IPS DF 4.7 (cell line): ENCODE data around the gene PRKAG2.
"Not testable (repeated sequence)": the region's sequence is repeated elsewhere in the genome, so short reads cannot be mapped to it uniquely, and the experiment has no call there.

Source experiments
- DNase-seq: peaks from one replicate; pipeline ENCODE4 v3.0.0-alpha.2; 2013; ENCODE audit warnings: low spot score; ENCODE audit errors: extremely low read depth

Gene PRKAG2

DNA sequence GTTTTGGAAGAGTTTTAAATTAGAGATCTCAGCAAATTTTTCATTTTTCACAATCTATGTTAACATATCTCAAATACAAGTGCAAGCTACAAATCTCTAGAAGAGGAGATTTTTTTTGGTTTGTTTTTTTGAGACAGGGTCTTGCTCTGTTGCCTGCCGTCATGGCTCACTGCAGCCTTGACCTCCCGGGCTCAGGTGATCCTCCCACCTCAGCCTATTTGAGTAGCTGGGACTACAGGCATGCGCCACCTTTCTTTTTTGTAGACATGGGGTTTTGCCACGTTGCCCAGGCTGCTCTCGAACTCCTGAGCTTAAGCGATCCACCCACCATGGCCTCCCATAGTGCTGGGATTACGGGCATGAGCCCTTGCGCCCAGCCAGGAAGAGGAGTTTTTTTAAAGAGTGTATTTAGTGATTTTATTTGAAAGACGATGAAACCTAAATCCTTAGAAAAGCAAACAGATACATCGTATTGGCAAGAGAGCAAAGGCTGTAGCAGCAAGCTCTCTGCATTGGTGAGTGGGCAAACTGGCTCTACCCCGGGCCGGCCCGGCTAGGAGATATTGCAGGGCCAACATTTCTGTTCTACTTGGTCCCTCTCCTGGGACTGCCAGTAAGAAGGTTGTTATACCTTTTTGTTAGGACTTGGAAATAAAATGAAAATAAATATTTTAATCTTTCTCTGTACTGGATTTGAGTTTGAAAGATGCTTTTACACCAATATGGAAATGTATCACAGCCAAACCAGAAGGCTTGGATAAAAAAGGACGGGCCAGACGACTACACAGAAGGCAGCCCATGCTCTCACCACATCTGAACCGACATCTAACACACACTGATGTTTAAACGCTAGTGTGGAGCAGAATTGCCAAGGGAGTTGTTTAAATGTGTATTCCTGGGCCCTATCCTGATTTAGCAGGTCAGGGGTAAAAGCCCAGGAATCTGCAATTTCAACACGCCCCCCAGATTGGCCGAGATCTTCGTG is 307.7 kb downstream of the PRKAG2 start:
- DNase-seq: no peak

DNA sequence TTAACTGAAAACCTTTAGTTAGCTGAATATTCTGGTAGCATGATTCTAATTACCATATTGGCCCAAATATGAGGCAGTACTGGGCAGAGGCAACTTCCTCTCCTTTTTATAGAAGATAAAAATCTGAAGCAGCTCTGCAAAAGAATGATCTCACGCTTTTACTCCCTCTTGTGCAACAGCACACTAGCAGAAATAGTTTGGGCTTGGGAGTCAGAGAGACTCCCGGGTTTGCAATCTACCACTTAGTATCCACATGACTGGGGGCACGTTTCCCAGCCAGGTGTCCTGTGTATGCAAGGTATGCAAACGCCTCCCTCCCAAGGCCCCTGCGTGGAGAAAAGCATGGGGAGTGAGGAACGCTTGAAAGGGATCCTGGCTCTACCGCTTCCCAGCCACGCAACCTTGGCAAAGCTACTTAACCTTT is 310.0 kb downstream of the PRKAG2 start:
- DNase-seq: no peak

DNA sequence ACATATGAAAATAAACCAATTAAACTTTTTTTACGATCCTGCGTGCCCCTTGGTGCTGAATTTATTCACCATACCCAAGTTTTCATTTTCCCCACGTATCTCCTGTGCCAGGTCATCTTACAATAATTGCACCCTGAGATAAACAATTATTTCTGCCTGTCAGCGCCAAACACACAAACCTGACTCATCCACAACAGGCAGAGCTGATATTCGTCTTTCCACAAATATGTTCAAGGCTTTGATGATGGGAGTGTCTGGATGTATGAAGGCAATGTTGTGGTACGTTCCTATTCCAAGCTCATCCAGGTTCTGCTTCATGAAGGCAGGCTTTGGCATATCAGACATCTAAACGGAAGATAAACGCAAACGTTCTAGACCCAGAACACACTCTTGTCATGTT is 311.4 kb downstream of the PRKAG2 start:
- DNase-seq: no peak

DNA sequence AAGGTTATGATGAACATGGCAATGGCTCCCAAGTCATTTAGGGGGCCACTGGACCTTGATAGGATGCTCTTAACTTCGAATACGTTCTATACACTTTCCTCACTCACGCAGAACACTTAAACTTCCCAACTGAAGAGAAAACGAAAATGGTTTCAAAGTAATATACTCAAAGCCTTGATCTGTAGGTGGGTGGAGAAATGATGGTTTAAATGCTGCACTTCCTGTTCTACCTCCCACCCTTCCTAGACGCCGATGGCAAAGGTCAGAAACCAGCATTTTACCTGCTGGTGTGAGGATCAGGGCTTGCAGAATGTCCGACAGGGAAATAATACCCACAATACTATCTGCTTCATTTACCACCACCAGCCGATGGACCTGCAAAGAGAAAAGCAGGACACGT is 316.7 kb downstream of the PRKAG2 start:
- no peak for DNase-seq

DNA sequence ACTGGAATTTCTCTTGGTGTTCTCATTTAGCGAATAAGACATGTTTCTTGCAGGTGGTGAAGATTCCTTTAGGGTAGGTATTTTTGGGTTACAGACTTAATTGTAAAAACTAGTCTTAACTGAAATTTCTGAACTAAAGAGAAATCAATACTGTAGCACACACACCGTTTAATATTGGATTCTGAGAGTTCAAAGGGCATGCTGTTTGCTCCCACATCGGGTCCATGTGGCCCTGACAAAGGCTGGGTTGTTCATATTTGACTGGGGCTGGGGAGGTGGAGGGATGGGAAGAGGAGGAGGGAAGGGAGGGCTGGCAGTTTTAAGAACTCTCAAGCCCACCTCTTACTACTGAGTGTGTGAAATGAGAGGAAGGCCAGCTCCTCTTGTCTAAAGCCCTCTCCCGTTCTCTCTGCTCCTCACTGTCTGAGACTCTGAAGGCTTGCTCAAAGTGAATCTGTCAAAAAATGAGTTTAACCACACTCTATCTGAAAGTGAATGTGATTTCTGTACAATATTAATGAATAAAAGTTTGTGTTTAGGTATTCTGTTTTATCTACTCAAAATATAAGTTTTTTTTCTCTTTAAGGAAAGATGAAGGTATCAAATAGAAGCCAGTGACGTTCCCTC is 317.2 kb downstream of the PRKAG2 start:
- DNase-seq: no peak

DNA sequence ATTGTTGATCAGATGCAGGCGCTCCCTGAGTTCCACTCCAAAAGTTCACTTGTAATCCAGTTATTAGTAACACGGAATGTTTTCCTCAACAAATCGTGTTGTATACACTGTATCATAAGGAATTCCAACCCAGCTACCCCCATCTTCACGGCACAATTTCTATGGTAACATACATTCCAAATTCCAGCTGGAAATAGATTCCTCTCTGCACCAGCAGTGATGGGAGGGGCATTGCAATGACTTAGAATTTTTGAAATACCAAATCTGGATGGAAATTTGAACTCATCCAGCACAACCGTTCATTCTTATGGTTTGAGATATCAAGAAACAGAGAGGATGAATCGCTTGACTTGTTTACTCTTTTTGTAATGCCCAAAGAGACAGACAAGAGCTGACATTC is 318.3 kb downstream of the PRKAG2 start:
- DNase-seq: no peak

DNA sequence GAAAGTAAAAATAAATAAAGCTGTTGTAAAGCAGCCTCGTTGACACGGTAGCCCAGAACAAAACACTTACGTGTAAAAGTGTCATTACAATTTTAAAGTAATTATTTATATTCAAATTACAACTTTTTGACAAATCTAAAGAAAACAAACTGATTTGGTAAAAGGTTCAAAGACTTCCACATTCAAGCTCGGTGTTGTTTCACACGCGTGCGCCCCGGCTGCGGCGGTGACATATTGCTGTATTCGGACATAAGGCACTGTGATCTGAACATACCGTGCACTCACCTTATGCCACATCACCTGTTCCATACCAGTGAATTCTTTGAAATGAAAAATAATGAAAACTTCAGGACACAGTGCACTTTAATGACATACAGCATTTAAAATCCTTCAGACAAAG is 320.3 kb downstream of the PRKAG2 start:
- DNase-seq: no peak

DNA sequence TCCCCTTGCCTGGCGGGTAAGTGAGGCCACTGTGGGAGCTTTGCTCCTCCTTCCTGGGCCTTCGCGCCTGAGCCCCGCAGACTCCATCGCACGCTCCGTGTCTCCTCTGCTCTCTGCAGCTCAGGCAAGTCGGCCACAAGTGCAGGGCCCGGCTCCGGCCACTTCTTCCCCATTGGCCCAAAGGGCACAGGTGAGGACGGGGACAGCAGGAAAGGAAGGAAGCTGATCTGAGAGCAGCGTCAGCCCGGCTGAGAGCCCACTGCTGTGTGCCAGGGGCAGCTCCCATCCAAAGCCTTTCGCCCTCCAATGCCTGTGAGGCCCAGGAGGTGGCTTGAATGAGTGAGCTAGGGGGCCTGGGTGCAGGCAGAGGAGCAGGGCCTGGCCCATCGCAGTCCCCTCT is 323.6 kb downstream of the PRKAG2 start:
- no peak for DNase-seq

DNA sequence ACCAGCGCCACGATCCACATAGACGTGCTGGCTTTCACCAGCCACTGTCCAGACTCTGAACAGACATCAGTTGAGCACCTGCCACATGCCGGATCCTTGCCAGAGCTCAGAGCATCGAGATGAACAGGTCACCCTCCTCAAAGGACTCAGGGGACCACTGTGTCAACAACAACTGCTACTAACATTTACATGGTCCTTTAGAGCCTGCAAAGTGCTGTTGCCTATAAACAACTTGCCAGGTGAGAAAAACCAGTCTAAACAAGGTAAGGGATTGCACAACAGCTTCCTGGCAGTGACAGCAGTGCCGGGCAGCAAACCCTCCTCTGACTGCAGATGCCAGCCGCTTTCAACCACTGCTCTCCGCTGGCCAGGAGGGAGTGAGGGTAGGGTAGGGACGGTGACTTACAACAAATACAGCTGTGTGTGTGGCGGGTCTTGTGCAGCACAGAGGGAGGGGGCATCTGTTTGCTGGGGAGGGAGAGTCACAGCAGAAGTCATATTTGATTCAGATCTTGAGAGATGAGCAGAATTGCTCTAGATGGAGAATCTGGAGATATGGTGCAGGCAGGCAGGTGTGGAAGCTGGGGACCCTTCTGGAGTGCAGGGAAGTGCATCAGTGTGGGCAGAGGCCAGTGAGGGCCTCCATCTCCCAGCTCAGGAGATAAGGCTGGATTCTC is 324.4 kb downstream of the PRKAG2 start:
- no peak for DNase-seq

DNA sequence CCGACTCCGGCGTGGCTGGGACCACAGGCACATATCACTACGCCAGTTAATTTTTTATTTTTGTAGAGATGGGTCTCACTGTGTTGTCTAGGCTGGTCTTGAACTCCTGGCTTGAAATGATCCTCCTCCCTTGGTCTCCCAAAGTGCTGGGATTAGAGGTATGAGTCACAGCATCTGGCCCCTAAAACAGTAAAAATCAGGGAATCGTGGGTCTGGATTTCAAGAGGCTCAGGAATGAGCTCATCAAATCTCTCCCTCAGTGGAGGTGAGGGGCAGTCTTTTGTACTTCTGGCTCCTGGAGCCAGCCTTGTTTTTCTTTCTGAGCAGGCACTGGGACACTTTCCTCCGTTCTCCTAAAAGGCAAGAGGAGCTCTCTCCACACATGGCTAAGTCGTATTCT is 325.1 kb downstream of the PRKAG2 start:
- no peak for DNase-seq

DNA sequence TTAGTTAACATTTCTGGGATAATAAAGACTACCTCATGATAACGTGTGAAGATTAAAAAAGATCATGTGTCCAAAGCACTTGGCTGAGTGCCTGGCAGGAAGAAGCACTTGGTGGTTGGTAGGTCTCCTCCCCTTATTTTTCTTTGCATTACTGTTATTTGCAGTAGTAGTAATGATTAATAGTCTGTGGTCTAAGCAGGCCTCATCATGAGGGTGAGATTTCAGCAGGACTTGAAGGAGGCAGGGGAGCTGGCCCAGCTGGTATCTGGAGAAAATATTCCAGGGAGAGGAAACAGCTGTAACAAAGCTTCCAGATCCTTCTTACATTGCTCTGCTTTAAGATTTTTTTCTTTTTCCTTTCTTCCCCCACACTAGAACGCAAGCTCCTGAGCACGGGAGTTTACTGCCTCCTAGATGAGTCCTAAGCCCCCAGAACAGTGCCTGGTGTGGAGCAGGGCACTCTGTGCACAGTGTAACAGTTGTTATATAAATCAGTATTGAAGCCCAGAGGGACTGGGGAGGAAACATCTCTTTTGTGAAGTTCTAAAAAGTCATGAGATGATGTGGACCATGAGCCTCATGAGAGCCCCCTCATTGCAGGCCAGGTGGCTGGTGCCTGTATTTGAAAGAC is 326.1 kb downstream of the PRKAG2 start:
- DNase-seq: no peak

DNA sequence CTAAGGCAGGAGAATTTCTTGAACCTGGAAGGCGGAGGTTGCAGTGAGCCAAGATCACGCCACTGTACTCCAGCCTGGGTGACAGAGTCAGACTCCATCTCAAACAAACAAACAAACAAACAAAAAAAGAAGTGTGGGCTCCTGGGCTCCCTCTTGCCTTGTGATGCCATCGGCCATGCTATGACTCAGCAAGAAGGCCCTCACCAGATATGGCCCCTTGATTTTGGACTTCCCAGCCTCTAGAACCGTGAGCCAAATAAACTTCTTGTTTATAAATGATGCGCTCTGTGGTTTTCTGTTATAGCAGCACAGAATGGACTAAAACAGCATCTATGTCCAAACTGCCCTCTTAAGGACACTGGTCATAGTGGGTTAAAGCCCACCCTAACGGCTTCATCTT is 327.3 kb downstream of the PRKAG2 start:
- DNase-seq: no peak

DNA sequence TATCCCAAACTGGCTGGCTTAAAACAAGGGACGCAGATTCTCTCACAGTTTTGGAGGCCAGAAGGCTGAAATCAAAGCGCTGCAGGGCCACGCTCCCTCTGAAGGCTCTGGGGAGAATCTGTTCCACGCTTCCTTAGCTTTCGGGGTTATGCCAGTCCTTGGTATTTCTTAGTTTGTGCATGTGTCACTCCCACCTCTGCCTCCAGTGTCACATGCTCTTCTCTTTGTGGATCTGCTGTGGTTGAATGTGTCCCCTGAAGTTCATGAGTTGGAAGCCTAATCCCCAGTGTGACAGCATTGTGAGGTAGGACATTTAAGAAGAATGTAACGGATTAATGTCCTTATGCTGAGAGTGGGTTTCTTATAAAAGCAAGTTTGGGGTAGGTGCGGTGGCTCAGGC is 327.8 kb downstream of the PRKAG2 start:
- DNase-seq: no peak

DNA sequence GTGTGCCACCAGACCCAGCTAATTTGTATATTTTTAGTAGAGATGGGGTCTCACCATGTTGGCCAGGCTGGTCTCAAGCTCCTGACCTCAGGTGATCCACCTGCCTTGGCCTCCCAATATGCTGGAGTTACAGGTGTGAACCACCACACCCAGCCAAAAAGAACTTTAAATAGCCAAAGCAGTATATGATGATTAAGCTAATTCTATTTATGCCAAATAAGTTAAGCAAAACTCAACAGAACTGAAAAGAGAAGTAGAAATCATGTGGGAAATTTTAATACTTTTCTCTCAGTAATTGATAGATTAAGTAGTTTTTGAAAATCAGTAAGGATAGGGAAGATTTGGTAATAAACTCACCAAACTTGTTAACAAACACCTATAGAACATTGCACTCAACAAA is 332.7 kb downstream of the PRKAG2 start:
- DNase-seq: no peak

DNA sequence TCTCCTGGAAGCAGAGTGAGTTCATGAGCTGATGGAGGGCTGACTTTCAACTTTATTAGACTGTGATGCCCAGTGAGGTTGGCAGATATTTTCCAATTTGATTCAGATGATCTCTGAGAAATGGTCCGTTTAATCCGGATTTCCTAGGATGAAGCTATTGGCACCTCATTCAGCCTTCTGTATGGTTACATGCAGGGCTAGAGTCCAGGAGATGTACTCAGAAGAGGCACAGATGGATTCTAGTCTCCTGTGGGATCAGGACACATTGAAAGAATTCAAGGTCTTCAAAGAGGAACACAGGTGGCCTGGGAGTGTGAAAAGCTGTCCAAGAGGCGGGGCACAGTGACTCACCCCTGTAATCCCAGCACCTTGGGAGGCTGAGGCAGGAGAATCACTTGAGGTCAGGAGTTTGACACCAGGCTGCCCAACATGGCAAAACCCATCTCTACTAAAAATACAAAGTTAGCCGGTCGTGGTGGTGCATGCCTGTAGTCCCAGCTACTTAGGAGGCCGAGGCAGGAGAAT is 334.2 kb downstream of the PRKAG2 start:
- DNase-seq: no peak

DNA sequence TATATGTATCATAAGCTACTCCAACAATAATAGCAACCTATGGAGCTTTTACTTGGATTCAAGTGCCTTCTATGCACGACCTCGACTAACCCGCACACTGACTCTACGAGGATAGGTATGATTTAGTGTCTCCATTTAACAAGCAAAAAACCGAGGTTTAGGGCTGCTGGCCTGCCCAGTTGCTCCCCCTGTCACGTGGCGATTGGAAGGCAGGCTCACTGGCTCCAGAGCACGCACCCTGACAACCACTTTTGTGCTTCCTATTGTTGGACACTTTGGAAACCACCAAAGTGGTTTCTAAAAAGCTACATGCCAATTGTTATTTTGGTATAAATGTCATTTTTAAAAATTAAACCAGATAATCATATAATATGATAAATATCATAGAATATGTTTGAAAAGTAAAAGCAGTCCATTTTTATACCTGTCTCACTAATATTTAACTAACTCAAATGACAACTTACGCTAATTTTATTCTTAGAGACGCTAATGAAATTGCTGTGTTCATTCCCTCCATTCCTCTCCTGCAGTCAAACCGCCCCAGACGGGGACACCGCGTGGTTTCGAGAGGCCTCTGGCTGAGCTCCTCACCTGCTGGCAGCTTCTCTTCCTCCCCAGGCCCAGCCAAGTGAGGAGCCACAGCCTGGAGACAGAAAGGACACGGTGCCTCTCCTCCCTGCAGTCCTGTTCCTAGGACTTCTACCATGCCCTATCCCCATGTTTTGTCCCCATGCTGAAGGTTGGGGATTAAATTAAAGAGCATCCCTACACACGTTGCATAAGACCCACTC is 335.0 kb downstream of the PRKAG2 start:
- DNase-seq: no peak

DNA sequence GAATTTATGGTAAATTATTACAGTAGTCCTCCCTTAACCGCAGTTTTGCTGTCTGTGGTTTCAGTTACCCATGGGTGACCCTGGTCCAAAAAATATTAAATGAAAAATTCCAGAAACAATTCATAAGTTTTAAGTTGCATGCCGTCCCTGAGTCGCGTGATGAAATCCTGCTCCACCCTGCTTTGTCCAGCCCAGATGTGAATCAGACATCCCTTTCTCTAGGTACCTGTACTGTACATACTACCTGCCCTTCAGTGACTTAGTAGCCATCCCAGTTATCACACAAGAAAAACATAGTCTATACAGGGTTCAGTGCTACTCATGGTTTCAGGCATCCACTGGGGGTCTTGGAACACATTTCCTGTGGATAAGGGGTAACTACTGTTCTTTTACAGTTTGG is 336.8 kb downstream of the PRKAG2 start:
- no peak for DNase-seq

DNA sequence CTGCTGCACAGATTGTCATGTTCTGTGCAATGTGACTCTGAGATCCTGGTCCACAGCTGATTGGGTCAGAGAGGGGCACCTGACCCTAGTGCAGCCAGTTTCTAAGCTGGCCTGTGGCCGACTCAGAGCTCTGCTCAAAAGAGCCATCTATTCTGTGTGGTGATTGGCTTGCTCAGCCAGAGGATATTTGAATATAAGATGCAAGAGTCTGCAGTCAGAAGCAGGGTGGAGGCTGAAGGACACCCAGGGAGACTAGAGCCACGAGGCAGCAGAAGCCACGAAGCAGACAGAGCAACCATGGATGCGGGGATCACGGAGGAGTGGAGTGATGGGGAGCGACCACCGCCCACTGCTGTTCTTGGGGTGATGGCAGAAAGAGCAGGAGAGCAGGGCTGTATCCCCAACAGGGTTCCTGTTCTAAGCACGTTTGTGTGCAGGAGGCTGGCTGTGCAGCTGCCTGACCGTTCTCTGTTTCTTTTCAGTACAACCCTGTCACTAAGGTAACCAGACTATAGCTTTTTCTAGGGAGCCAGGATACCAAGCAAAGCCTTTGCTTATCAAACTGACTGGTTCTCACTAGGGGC is 337.7 kb downstream of the PRKAG2 start:
- no peak for DNase-seq

DNA sequence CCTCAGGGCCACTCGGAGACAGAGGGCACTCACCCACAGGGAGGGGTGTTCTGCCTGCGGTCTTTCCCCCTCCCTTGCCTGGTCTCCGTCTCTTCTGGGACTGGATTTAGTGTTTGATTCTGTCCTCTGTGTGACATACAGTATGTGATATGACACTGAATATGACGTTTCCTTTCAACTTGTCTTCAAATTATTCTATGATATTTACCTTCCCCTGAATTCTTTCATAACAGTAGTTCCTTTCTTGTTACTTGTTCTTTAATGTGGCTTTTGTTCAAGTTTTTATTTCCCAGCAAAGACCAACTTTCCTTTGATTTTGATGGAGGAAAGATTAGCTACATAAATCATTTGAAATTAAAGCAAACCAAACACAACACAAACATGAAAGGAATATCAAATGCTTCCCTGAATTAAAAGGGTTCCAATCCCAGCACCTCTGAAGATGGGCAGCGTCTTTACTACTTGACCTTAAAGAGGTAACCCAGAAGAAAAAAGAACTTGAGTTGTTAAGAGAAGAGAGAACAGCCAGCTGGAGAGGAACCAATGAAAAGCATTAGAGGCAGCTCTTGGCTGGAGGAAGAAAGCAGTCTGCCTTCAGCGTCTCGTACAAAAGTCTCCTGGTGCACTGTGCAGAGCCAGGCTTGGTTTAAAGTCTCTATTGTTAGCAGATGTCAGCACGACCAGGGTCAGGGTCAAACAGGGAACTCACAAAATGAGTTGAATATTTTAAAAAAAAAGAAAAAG is 338.9 kb downstream of the PRKAG2 start:
- DNase-seq: no peak

DNA sequence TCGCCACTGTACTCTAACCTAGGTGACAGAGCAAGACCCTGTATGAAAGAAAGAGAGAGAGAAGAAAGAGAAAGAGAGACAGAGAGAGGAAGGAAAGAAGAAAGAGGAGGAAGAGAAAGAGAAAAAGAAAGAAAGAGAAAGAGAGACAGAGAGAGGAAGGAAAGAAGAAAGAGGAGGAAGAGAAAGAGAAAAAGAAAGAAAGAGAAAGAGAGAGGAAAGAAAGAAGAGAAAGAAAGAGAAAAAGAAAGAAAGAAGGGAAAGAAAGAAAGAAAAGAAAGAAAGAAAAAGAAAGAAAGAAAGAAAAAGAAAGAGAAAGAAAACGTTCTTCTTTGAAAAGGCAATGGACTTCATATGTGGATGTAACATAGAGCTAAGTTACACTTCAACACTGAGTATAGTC is 340.7 kb downstream of the PRKAG2 start:
- DNase-seq: not testable (repeated sequence)
